Measurements from ENCODE around the gene EPHB6.

GRCh38 chr7:142905759-142906158, 50.9 kb downstream of the EPHB6 start:
- TF ChIP-seq, protein P1, sequence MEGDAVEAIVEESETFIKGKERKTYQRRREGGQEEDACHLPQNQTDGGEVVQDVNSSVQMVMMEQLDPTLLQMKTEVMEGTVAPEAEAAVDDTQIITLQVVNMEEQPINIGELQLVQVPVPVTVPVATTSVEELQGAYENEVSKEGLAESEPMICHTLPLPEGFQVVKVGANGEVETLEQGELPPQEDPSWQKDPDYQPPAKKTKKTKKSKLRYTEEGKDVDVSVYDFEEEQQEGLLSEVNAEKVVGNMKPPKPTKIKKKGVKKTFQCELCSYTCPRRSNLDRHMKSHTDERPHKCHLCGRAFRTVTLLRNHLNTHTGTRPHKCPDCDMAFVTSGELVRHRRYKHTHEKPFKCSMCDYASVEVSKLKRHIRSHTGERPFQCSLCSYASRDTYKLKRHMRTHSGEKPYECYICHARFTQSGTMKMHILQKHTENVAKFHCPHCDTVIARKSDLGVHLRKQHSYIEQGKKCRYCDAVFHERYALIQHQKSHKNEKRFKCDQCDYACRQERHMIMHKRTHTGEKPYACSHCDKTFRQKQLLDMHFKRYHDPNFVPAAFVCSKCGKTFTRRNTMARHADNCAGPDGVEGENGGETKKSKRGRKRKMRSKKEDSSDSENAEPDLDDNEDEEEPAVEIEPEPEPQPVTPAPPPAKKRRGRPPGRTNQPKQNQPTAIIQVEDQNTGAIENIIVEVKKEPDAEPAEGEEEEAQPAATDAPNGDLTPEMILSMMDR (IDR thresholded peaks at IDR 0.05; ENCODE audit: low read depth, low read length, poor library complexity, severe bottlenecking), result no peak
- TF ChIP-seq EZH2phosphoT487 (IDR thresholded peaks at IDR 0.05; ENCODE audit: borderline replicate concordance, low read length), result no peak

Data from DOHH2 (cell line).